MM.1S (cell line): ENCODE results near the gene CHMP6.

Experiments used
- DNase-seq: peaks from one replicate; pipeline ENCODE4 v3.0.0-alpha.2; 2015
- H2AFZ ChIP-seq: fragments of 300-600 bp; sonication (generic); 2 replicates; pipeline ENCODE4 v1.6.0; 2016; ENCODE audit warnings: antibody characterized with exemption, low read length
- H3F3A ChIP-seq: fragments of 300-600 bp; sonication (generic); 2 replicates; pipeline ENCODE4 v1.6.1; 2016; ENCODE audit warnings: mild to moderate bottlenecking, antibody characterized with exemption, low read length, moderate library complexity, mixed read lengths; ENCODE audit not compliant: insufficient read depth
- H3K27ac ChIP-seq: fragments of 300-600 bp; sonication (generic); 2 replicates; pipeline ENCODE4 v1.5.1; 2016; ENCODE audit warnings: mild to moderate bottlenecking, low read length
- H3K27me3 ChIP-seq: fragments of 300-600 bp; sonication (generic); replicated peaks from 2 replicates; pipeline ENCODE4 v1.6.0; 2016; ENCODE audit warnings: low read length; ENCODE audit not compliant: insufficient read depth
- H3K36me3 ChIP-seq: fragments of 300-600 bp; sonication (generic); replicated peaks from 2 replicates; pipeline ENCODE4 v1.6.1; 2016; ENCODE audit warnings: mild to moderate bottlenecking, low read length, mixed read lengths; ENCODE audit not compliant: insufficient read depth
- H3K4me1 ChIP-seq: fragments of 300-600 bp; sonication (generic); 2 replicates; pipeline ENCODE4 v1.6.1; 2016; ENCODE audit warnings: low read length, mixed read lengths
- H3K4me2 ChIP-seq: fragments of 300-600 bp; sonication (generic); 2 replicates; pipeline ENCODE4 v1.6.0; 2016; ENCODE audit warnings: low read depth, low read length
- H3K4me3 ChIP-seq: fragments of 300-600 bp; sonication (generic); 2 replicates; pipeline ENCODE4 v1.5.1; 2016; ENCODE audit warnings: low read length, mixed read lengths
- H3K79me2 ChIP-seq: fragments of 300-600 bp; sonication (generic); 2 replicates; pipeline ENCODE4 v1.6.1; 2016; ENCODE audit warnings: mixed run types, low read length, mixed read lengths
- H3K9ac ChIP-seq: fragments of 300-600 bp; sonication (generic); 2 replicates; pipeline ENCODE4 v1.6.1; 2016; ENCODE audit warnings: low read length, mixed read lengths
- H3K9me2 ChIP-seq: fragments of 300-600 bp; sonication (generic); replicated peaks from 2 replicates; pipeline ENCODE4 v1.6.1; 2016; ENCODE audit warnings: mild to moderate bottlenecking, low read length, mixed read lengths; ENCODE audit not compliant: insufficient read depth
- H3K9me3 ChIP-seq: fragments of 300-600 bp; sonication (generic); replicated peaks from 2 replicates; pipeline ENCODE4 v1.6.1; 2016; ENCODE audit warnings: mild to moderate bottlenecking, low read length, mixed read lengths; ENCODE audit not compliant: insufficient read depth
- H4K20me1 ChIP-seq: fragments of 300-600 bp; sonication (generic); 2 replicates; pipeline ENCODE4 v1.6.1; 2016; ENCODE audit warnings: mild to moderate bottlenecking, low read length, moderate library complexity, mixed read lengths; ENCODE audit not compliant: insufficient read depth
- EZH2 ChIP-seq: fragments of 300-600 bp; sonication (generic); optimal IDR thresholded peaks from 2 replicates; pipeline ENCODE3; 2017; ENCODE audit warnings: low read depth, mild to moderate bottlenecking, antibody characterized with exemption, low read length, mixed read lengths
- EZH2phosphoT487 ChIP-seq: fragments of 300-600 bp; sonication (generic); IDR thresholded peaks from 2 replicates; pipeline ENCODE4 v1.6.1; 2018; ENCODE audit warnings: antibody characterized with exemption, low read length
- TF ChIP-seq, protein P1 (sequence below): fragments of 300-600 bp; sonication (generic); IDR thresholded peaks from 2 replicates; pipeline ENCODE4 v1.5.1; 2016; ENCODE audit warnings: antibody characterized with exemption, low read length, mixed read lengths

CHMP6 gene

DNA sequence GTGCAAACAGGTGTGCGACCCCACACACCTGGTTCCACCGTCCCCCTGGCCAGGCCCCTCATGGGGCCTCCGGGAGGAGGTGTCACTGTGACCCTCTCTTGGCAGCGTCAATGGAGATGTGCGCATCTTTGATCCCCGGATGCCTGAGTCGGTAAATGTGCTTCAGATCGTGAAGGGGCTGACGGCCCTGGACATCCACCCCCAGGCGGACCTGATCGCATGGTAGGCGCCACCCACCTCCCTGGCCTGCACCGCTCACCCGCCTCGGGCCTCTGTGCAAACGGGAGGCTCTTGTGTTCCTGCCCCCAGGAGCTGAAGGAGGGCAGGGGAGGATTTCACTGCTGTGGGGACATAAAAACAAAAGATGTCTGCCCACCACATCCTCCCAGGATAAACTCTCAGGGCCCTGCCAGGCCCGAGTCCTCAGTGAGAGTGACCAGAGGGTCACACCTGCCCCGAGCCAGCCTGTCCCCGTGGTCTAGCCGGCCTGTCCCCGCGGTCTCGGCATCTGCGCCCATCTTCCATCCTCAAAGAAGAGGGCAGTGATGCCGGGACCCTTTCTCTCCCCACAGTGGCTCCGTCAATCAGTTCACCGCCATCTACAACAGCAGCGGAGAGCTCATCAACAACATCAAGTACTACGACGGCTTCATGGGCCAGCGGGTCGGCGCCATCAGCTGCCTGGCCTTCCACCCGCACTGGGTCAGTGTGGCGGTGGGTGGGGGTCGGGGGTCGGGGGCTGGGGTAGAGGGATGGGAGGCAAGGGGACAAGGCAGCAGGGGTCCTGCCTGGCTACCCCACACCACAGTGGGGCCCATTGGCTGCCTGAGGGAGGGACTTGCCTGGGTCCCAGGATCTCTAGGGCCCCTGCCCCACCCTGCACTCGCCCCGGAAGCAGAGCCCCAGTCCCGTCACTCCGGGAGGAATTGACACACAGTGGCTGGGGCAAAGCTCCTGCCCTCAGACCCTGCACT is 29.0 kb upstream of the CHMP6 start:
- TF ChIP-seq, protein P1, sequence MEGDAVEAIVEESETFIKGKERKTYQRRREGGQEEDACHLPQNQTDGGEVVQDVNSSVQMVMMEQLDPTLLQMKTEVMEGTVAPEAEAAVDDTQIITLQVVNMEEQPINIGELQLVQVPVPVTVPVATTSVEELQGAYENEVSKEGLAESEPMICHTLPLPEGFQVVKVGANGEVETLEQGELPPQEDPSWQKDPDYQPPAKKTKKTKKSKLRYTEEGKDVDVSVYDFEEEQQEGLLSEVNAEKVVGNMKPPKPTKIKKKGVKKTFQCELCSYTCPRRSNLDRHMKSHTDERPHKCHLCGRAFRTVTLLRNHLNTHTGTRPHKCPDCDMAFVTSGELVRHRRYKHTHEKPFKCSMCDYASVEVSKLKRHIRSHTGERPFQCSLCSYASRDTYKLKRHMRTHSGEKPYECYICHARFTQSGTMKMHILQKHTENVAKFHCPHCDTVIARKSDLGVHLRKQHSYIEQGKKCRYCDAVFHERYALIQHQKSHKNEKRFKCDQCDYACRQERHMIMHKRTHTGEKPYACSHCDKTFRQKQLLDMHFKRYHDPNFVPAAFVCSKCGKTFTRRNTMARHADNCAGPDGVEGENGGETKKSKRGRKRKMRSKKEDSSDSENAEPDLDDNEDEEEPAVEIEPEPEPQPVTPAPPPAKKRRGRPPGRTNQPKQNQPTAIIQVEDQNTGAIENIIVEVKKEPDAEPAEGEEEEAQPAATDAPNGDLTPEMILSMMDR, result no peak
- no peak for TF ChIP-seq EZH2
- no peak for TF ChIP-seq EZH2phosphoT487
- H3K27me3 ChIP-seq, result no peaks in the 10 kb centered on the region
- H3K27ac ChIP-seq, result no peak overlapping the region
- no peaks in the 10 kb centered on the region for H3F3A ChIP-seq
- no peak overlapping the region for H3K4me2 ChIP-seq
- H3K4me3 ChIP-seq, result no peak overlapping the region
- H3K4me1 ChIP-seq, result no peaks in the 10 kb centered on the region
- H4K20me1 ChIP-seq, result no peaks in the 10 kb centered on the region
- H2AFZ ChIP-seq, result no peak overlapping the region
- H3K9ac ChIP-seq, result no peak overlapping the region
- no peaks in the 10 kb centered on the region for H3K9me3 ChIP-seq
- no peaks in the 10 kb centered on the region for H3K36me3 ChIP-seq
- no peak for DNase-seq
- H3K79me2 ChIP-seq, result no peaks in the 10 kb centered on the region
- H3K9me2 ChIP-seq, result no peaks in the 10 kb centered on the region

DNA sequence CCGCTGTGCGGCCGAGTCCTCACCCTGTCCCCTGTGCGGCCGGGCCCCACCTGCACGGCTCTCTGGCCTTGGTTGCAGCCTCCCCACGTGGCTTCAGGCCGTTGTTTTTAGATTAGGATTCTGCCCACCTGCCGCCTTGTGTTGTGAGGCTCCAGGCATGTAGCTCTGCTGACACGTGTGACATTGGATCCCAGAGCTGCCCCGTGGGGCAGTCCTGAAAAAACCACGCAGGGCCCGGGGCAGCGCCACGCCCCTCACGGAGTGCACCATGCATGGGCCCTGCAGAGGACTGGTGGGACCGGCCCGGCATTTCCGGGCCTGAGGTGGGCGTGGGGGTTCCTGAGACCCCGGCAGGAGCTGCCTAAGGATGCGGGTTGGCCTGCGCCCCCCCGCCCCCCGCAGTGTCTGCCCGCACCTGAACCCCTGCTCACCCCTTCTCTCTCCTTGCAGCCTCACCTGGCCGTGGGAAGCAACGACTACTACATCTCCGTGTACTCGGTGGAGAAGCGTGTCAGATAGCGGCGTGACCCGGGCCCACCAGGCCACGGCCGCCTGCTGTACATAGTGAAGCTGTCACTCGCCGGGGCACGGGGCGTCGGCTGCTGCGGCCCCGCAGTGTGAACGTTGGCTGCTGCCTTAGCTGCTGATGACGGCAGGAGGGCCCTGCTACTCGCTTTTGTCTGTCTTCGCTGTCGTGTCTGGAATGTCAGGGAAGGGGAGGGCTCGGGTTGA is 27.7 kb upstream of the CHMP6 start:
- H3K4me2 ChIP-seq, result no peak overlapping the region
- no peak overlapping the region for H3K9ac ChIP-seq
- no peaks in the 10 kb centered on the region for H3K4me1 ChIP-seq
- H3F3A ChIP-seq, result no peaks in the 10 kb centered on the region
- no peaks in the 10 kb centered on the region for H3K9me3 ChIP-seq
- no peaks in the 10 kb centered on the region for H3K27me3 ChIP-seq
- no peak for DNase-seq
- H3K4me3 ChIP-seq, result no peak overlapping the region
- no peak overlapping the region for H3K27ac ChIP-seq
- no peak overlapping the region for H2AFZ ChIP-seq
- H3K36me3 ChIP-seq, result no peaks in the 10 kb centered on the region
- no peaks in the 10 kb centered on the region for H3K79me2 ChIP-seq
- no peaks in the 10 kb centered on the region for H4K20me1 ChIP-seq
- no peak for TF ChIP-seq EZH2
- H3K9me2 ChIP-seq, result no peaks in the 10 kb centered on the region

DNA sequence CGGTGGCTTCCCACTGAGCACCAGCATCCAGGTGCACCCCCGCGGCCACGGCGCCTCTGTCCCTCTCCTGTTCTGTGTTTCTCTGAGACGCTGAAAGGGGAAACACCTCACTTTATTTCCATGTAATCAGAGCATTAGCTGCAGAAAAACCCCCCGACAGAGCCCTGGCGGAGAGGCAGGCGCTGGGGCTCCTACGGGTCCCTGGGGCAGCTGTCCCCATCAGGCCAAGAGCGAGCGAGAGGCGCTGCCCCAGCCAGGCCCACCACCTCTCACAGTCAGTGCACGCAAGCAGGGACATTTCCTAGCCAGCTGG is 27.1 kb upstream of the CHMP6 start:
- Histone ChIP-seq H3K9ac (no peak overlapping the region), H4K20me1 (no peaks in the 10 kb centered on the region), H3K4me2 (no peak overlapping the region), H3K9me3 (no peaks in the 10 kb centered on the region), H3K27me3 (no peaks in the 10 kb centered on the region), H3K4me3 (no peak overlapping the region), H3F3A (no peaks in the 10 kb centered on the region), H3K4me1 (no peaks in the 10 kb centered on the region), H3K79me2 (no peaks in the 10 kb centered on the region), H3K9me2 (no peaks in the 10 kb centered on the region), H3K27ac (no peak overlapping the region), H3K36me3 (no peaks in the 10 kb centered on the region), H2AFZ (no peak overlapping the region)
- TF ChIP-seq EZH2phosphoT487 (no peak), EZH2 (no peak)
- TF ChIP-seq, protein P1, result no peak
- no peak for DNase-seq
